Endothelial cell of umbilical vein (primary cell): ENCODE measurements around the gene KCNC4.

Source experiments
- EZH2 ChIP-seq: IDR thresholded peaks from 2 replicates; pipeline ENCODE4 v1.6.1; 2012; ENCODE audit warnings: borderline replicate concordance, low read depth, mild to moderate bottlenecking, moderate library complexity, low read length, inconsistent platforms; ENCODE audit not compliant: severe bottlenecking
- GATA2 ChIP-seq: IDR thresholded peaks from 2 replicates; pipeline ENCODE4 v1.7.0; 2011; ENCODE audit warnings: low read depth, mild to moderate bottlenecking, moderate library complexity, mixed read lengths, low read length; ENCODE audit not compliant: insufficient read length, insufficient read depth
- JUN ChIP-seq: IDR thresholded peaks from 2 replicates; pipeline ENCODE4 v1.6.1; 2011; ENCODE audit warnings: borderline replicate concordance, low read depth; ENCODE audit not compliant: insufficient read length, insufficient read depth
- POLR2AphosphoS5 ChIP-seq: IDR thresholded peaks from 2 replicates; pipeline ENCODE4 v1.6.1; 2012; ENCODE audit warnings: low read depth, mild to moderate bottlenecking, control low read depth, low read length, moderate library complexity; ENCODE audit not compliant: insufficient read depth
- TF ChIP-seq, protein P1 (sequence below), 2 donors: IDR thresholded peaks; 1 replicate in 1 of 2; 2 replicates in 1 of 2; pipeline ENCODE4 v1.5.1; 2011; ENCODE audit warnings: low read length in 2 of 2, mild to moderate bottlenecking in 2 of 2, moderate library complexity in 2 of 2, control low read depth in 1 of 2, inconsistent platforms in 1 of 2, low read depth in 1 of 2; ENCODE audit not compliant: insufficient read depth in 1 of 2; ENCODE audit errors: extremely low read depth in 1 of 2

DNA sequence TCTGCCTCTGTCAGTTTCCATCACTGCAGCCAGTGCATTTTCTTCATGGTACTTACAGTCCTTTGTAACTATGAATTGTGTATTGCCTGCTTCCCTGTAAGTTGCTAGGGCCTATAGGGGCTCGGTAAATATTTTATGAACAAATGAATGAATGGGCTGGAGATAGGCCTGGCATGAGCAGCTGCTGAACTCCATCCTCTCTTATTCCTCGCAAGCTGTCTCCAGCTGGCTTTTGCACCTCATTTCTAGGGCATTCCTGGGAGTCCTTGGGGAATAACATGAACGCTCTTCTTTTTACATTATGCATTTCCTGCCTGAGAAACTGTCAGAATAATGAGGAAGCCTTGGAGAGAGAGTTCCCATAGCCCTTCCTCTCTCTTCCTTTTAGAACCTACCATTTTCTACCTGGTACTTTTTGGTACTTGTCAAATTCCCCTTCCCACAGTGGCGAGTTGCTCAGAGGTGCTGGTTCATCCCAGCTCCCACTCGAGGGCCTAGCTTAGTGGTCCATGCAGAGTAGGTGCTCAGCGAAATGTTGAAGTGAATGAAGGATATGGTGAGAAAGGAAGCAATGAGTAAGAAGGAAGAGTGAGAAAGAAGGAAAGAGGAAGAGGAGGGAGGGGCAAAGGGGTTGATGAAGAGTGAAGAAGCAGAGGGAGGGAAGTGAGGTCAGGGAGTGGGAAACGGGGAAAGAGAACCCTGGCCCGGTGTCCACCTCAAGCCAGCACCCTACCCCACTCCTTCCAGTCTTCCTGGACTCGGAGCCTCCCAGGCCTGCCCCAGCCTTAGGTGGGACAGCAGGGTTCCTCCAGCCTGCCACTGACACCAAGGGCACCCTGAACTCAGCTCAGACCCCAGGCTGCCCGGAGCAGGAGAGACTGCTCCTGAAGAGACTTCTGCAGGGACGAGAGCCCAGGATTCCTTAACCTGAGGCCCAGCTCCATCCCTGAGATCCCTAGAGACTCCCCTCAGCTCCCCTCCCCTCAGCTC lies 29.6 kb downstream of the KCNC4 start:
- TF ChIP-seq, protein P1, sequence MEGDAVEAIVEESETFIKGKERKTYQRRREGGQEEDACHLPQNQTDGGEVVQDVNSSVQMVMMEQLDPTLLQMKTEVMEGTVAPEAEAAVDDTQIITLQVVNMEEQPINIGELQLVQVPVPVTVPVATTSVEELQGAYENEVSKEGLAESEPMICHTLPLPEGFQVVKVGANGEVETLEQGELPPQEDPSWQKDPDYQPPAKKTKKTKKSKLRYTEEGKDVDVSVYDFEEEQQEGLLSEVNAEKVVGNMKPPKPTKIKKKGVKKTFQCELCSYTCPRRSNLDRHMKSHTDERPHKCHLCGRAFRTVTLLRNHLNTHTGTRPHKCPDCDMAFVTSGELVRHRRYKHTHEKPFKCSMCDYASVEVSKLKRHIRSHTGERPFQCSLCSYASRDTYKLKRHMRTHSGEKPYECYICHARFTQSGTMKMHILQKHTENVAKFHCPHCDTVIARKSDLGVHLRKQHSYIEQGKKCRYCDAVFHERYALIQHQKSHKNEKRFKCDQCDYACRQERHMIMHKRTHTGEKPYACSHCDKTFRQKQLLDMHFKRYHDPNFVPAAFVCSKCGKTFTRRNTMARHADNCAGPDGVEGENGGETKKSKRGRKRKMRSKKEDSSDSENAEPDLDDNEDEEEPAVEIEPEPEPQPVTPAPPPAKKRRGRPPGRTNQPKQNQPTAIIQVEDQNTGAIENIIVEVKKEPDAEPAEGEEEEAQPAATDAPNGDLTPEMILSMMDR (IDR thresholded peaks at IDR 0.05; ENCODE audit: extremely low read depth in 1 of 2, insufficient read depth in 1 of 2, low read depth in 1 of 2, low read length in 2 of 2), result no peak
- TF ChIP-seq EZH2, result no peak
- TF ChIP-seq POLR2AphosphoS5, result no peak
- TF ChIP-seq JUN, result no peak
- TF ChIP-seq GATA2, result no peak
